ENCODE results near the gene PTOV1.

DNA sequence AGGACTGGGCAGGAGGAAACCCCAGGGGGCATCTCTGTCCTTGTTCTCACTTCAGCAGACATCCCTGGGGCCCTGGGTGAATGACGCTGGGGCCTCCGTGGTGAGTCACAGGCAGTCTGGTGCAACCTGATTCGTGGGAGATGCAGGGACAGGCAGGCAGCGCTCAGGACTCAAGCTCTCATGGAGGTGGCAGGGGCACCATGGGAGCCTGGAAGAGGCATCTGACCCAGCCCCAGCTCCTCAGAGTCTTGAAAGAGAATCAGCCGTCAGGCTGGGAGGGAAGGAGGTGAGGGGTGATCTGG lies 14.0 kb upstream of the PTOV1 start:
- no peak for TF ChIP-seq CTCF (IDR thresholded peaks at IDR 0.05)
- TF ChIP-seq POLR2AphosphoS5 (IDR thresholded peaks at IDR 0.05): no peak
- no peak for TF ChIP-seq POLR2A (IDR thresholded peaks at IDR 0.05)
